OCI-LY7 (cell line): Measurements from ENCODE around the gene CHTF8. TPM values are rescaled to one million over a fixed set of nuclear protein-coding genes. Genes with fewer than 3 reads are reported as not detected.
A peak's percentile ranks its signal among the peaks of the same experiment; 100 is the strongest.

ENCODE experiments used
- Bru-seq: library from RNA; stranded (reverse); fragments of 400-500 nt; gene quantifications from one replicate; lab custom pipeline; 2021; lab: Mats Ljungman, UMichigan
- BruChase-seq, 2 experiments: library from RNA; stranded (reverse); fragments of 400-500 nt; gene quantifications; one replicate each; lab custom pipeline; 2021; lab: Mats Ljungman, UMichigan
- BruUV-seq: library from RNA; stranded (reverse); fragments of 400-500 nt; replicated peaks from 2 replicates; lab custom pipeline; 2021; lab: Mats Ljungman, UMichigan
- CTCF ChIA-PET: fragments of 300-600 bp; sonication (Branson Sonifier 250); formaldehyde crosslinking; loops from one replicate; lab custom pipeline; 2022; ENCODE audit warnings: antibody characterized with exemption; ENCODE audit not compliant: unreplicated experiment; lab: Charles Lee
- POLR2A ChIA-PET: fragments of 300-600 bp; sonication (Branson Sonifier 250); formaldehyde crosslinking; loops from one replicate; lab custom pipeline; 2022; ENCODE audit warnings: antibody characterized with exemption; lab: Charles Lee
- DNase-seq: peaks from one replicate; pipeline ENCODE4 v3.0.0-alpha.2; 2015; ENCODE audit warnings: low spot score
- H2AFZ ChIP-seq: fragments of 200-600 bp; sonication (generic), shearing (Covaris generic); 2 replicates; pipeline ENCODE4 v1.6.1; 2014; ENCODE audit warnings: mild to moderate bottlenecking, antibody characterized with exemption, low read length, moderate library complexity
- H3K27ac ChIP-seq: fragments of 200-600 bp; sonication (generic); 2 replicates; pipeline ENCODE4 v1.5.1; 2014; ENCODE audit warnings: mixed run types, low read depth, mild to moderate bottlenecking, moderate library complexity, low read length, inconsistent platforms; ENCODE audit not compliant: poor library complexity, severe bottlenecking
- H3K36me3 ChIP-seq: fragments of 200-600 bp; sonication (generic); 2 replicates; pipeline ENCODE4 v1.6.1; 2014; ENCODE audit warnings: mild to moderate bottlenecking, antibody characterized with exemption, low read length, moderate library complexity, mixed read lengths; ENCODE audit not compliant: insufficient read depth
- H3K4me1 ChIP-seq: fragments of 200-600 bp; sonication (generic); 2 replicates; pipeline ENCODE4 v1.5.1; 2014; ENCODE audit warnings: mild to moderate bottlenecking, low read length; ENCODE audit not compliant: insufficient read depth, poor library complexity, severe bottlenecking
- H3K4me2 ChIP-seq: fragments of 200-600 bp; sonication (generic); 2 replicates; pipeline ENCODE4 v1.6.1; 2014; ENCODE audit warnings: mild to moderate bottlenecking, low read length
- H3K4me3 ChIP-seq: fragments of 200-600 bp; sonication (generic); 2 replicates; pipeline ENCODE4 v1.5.1; 2014; ENCODE audit warnings: mild to moderate bottlenecking, low read depth, low read length; ENCODE audit not compliant: poor library complexity, severe bottlenecking
- H3K79me2 ChIP-seq: fragments of 200-600 bp; sonication (generic); 2 replicates; pipeline ENCODE4 v1.6.1; 2016; ENCODE audit warnings: low read depth, mild to moderate bottlenecking, low read length, moderate library complexity, mixed read lengths; ENCODE audit not compliant: insufficient read depth
- H3K9me2 ChIP-seq: fragments of 200-600 bp; sonication (generic); 2 replicates; pipeline ENCODE4 v1.6.1; 2016; ENCODE audit warnings: mild to moderate bottlenecking, low read length, mixed read lengths; ENCODE audit not compliant: insufficient read depth
- H3K9me3 ChIP-seq: fragments of 200-600 bp; sonication (generic); 2 replicates; pipeline ENCODE4 v1.6.1; 2014; ENCODE audit warnings: mild to moderate bottlenecking, mixed run types, low read length, mixed read lengths
- H4K20me1 ChIP-seq: fragments of 200-600 bp; sonication (generic); 2 replicates; pipeline ENCODE4 v1.6.1; 2014; ENCODE audit warnings: mild to moderate bottlenecking, antibody characterized with exemption, low read length, moderate library complexity, mixed read lengths; ENCODE audit not compliant: insufficient read depth
- EZH2phosphoT487 ChIP-seq: fragments of 200-600 bp; sonication (generic); IDR thresholded peaks from 2 replicates; pipeline ENCODE4 v1.6.1; 2018; ENCODE audit warnings: low read depth, borderline replicate concordance, mild to moderate bottlenecking, mixed run types, antibody characterized with exemption, low read length, moderate library complexity, mixed read lengths
- intact Hi-C: fragments of 100-400 bp; cut with micrococcal nuclease; formaldehyde crosslinking; loops from one replicate; pipeline ENCODE4 v1.10.0; 2022; ENCODE audit not compliant: unreplicated experiment
- long read RNA-seq: library from polyadenylated mRNA; stranded (forward); transcript quantifications from one replicate; pipeline ENCODE4 v2.0.0, GENCODE V29; 2022
- total RNA-seq, 2 experiments: library from RNA; depleted of rRNA in 1 of 2; stranded (reverse); fragments of >200 nt in 1 of 2; shearing (Covaris generic) in 1 of 2; gene quantifications; 2 replicates each; pipeline ENCODE4 v1.2.3, GENCODE V29; 2014 to 2022
- TF ChIP-seq, protein P1 (sequence below): fragments of 200-600 bp; sonication (generic); conservative IDR thresholded peaks from 2 replicates; pipeline ENCODE4 v1.5.1; 2014; ENCODE audit warnings: mild to moderate bottlenecking, antibody characterized with exemption, low read length, moderate library complexity, mixed read lengths

Gene CHTF8, protein sequence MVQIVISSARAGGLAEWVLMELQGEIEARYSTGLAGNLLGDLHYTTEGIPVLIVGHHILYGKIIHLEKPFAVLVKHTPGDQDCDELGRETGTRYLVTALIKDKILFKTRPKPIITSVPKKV
- total RNA-seq (2014; rRNA removed; shearing (Covaris generic)) = 54.4 and 58.8 TPM in 2 replicates
- 131 and 151 TPM in 2 replicates for total RNA-seq (2022)
- percentile 72 among the genes with signal in this experiment for Bru-seq, nascent RNA
- BruChase-seq, experiment 1, labeled RNA remaining after a 6-hour chase = percentile 86 among the genes with signal in this experiment
- percentile 89 among the genes with signal in this experiment for BruChase-seq, experiment 2, labeled RNA remaining after a 2-hour chase
- long read RNA-seq, transcript CHTF8-201 (1 exons, 2,561 nt) = minor isoform, 19 of 79 reads
- long read RNA-seq, transcript CHTF8-205 (3 exons, 856 nt) = minor isoform, 17 of 79 reads
- long read RNA-seq, transcript CHTF8-203 (4 exons, 2,903 nt) = major isoform, 27 of 79 reads
- long read RNA-seq, partial matches to known transcripts = 2 of 79 reads
- long read RNA-seq, other reads (novel, unspliced or antisense) = 9 of 79 reads

DNA sequence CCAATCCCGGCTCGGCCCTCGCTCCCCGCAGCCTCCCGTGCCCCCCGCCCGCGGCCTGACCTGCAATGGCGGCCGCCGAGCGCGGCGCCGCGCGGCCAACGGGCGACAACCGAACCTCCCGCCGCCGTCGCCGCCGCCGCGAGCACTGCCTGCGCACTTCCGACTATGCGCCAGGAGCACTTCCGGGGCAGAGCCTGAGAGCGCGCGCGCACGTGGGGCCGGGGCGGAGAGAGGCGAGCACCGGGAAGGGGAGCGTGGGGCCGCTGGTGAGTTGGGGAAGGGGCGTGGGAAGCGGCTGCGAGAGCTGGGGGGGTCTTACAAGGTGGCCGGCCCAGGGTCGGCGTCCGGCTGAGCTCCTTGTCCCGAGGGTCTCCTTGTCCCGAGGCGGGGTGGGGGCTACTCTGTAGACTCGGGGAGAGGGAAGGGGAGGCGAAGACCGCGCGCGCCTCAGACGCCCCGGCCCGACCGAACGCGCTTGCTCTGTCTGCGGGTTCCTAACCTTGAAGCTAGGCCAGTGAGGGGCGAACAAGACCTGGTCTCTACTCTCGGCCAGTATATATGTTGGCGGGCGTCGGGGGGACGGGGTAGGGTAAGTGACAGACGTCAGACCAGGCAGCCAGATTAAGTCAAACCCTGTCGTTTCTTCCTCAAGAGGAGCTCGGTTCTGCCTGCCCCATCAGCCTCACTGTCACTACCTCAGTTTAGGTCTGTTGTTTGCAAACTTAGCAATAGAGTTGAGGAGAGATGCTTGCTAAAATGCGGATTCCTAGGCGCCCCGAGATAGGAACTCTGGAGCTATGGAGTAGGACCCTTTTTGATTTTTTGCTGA lies at the start of gene CHTF8, which contains the start of gene UTP4:
TSS of gene CHTF8 (minus strand) at position 165 of the 829 bp plus-strand sequence. CDS start 11,130 bp downstream, outside the sequence.
TSS of gene UTP4 (plus strand) at position 226 of the 829 bp plus-strand sequence. CDS start 811 bp downstream, outside the sequence.
- ChIA-PET CTCF (interaction anchor here (0.6 to 1.0 kb wide), 7 partner anchors 44 to 642 kb away, joined by 3 to 5 read pairs (median 3); partner anchors contain the start of gene SNTB2), POLR2A (interaction anchor here (0.6 to 1.9 kb wide), 15 partner anchors 10 to 648 kb away, joined by 3 to 16 read pairs (median 3); no protein-coding TSS in a partner anchor)
- peak; percentile 90 for DNase-seq
- H3K9me3 ChIP-seq = no peaks in the 10 kb centered on the region
- H3K27ac ChIP-seq = peak within 1 kb of the TSS; percentile 77
- TF ChIP-seq, protein P1, sequence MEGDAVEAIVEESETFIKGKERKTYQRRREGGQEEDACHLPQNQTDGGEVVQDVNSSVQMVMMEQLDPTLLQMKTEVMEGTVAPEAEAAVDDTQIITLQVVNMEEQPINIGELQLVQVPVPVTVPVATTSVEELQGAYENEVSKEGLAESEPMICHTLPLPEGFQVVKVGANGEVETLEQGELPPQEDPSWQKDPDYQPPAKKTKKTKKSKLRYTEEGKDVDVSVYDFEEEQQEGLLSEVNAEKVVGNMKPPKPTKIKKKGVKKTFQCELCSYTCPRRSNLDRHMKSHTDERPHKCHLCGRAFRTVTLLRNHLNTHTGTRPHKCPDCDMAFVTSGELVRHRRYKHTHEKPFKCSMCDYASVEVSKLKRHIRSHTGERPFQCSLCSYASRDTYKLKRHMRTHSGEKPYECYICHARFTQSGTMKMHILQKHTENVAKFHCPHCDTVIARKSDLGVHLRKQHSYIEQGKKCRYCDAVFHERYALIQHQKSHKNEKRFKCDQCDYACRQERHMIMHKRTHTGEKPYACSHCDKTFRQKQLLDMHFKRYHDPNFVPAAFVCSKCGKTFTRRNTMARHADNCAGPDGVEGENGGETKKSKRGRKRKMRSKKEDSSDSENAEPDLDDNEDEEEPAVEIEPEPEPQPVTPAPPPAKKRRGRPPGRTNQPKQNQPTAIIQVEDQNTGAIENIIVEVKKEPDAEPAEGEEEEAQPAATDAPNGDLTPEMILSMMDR = no peak
- TF ChIP-seq EZH2phosphoT487 = no peak
- intact Hi-C loops = loop anchor here (1.0 to 10.0 kb wide), 3 partner anchors 54 to 598 kb away; partner anchors contain the start of genes TERF2 and ZFP90
- H3K79me2 ChIP-seq = peaks cover 90% of the 10 kb centered on the region
- H4K20me1 ChIP-seq = peaks cover 37% of the 10 kb centered on the region
- peak within 1 kb of the TSS; percentile 75; the same call in 1 of the 2 replicates for H2AFZ ChIP-seq
- peaks cover 27% of the 10 kb centered on the region for H3K4me1 ChIP-seq
- no TSS peak for BruUV-seq
- peak within 1 kb of the TSS; percentile 100 for H3K4me3 ChIP-seq
- H3K4me2 ChIP-seq = peak within 1 kb of the TSS; percentile 98
- no peaks in the 10 kb centered on the region for H3K9me2 ChIP-seq
- H3K36me3 ChIP-seq = peaks cover 71% of the 10 kb centered on the region

- peaks cover 10% of the 10 kb centered on the region; the same call in 1 of the 2 replicates for H3K36me3 ChIP-seq
- H3K4me3 ChIP-seq = no peak overlapping the region
- H3K4me2 ChIP-seq = no peak overlapping the region
- BruUV-seq = no TSS peak
- H3K79me2 ChIP-seq = no peaks in the 10 kb centered on the region
- H3K9me3 ChIP-seq = no peaks in the 10 kb centered on the region
- DNase-seq = no peak
- POLR2A ChIA-PET = interaction anchor here (0.6 kb wide), 1 partner anchor 89 kb away, joined by 3 read pairs; no protein-coding TSS in a partner anchor
- TF ChIP-seq EZH2phosphoT487 = no peak
- TF ChIP-seq, protein P1 = no peak
- H2AFZ ChIP-seq = no peak overlapping the region
- H4K20me1 ChIP-seq = no peaks in the 10 kb centered on the region
- CTCF ChIA-PET = no interaction called here
- H3K27ac ChIP-seq = no peak overlapping the region
- H3K9me2 ChIP-seq = no peaks in the 10 kb centered on the region
- no peaks in the 10 kb centered on the region for H3K4me1 ChIP-seq
- intact Hi-C loops = no loop called here
Observed at GRCh38 chr16:69180011-69180338, 47.6 kb upstream of the CHTF8 start.
